Activated T-cell treated with anti-CD3 and anti-CD28 coated beads, Interleukin-2, amount 50 U/mL, for 24 hours (primary cell): ENCODE results near the gene MAJIN.
"Not testable (repeated sequence)": the region's sequence is repeated elsewhere in the genome, so short reads cannot be mapped to it uniquely, and the experiment has no call there.

ENCODE experiments used
- DNase-seq: peaks from one replicate; pipeline ENCODE4 v3.0.0-alpha.2; 2020
- H3K27ac Mint-ChIP-seq: 2 replicates; pipeline ENCODE4 v1.8.0; 2020; ENCODE audit warnings: mild to moderate bottlenecking, mixed read lengths
- H3K27me3 Mint-ChIP-seq: 2 replicates; pipeline ENCODE4 v1.8.0; 2020; ENCODE audit warnings: mixed read lengths
- H3K36me3 Mint-ChIP-seq: 2 replicates; pipeline ENCODE4 v1.8.0; 2020; ENCODE audit warnings: low read depth, mixed read lengths
- H3K4me1 Mint-ChIP-seq: 2 replicates; pipeline ENCODE4 v1.8.0; 2020; ENCODE audit warnings: low read depth, mixed read lengths
- H3K4me3 Mint-ChIP-seq: 2 replicates; pipeline ENCODE4 v1.8.0; 2020; ENCODE audit warnings: mild to moderate bottlenecking, moderate library complexity, mixed read lengths
- H3K9me3 Mint-ChIP-seq: 2 replicates; pipeline ENCODE4 v1.8.0; 2020; ENCODE audit warnings: mixed read lengths

MAJIN gene, protein sequence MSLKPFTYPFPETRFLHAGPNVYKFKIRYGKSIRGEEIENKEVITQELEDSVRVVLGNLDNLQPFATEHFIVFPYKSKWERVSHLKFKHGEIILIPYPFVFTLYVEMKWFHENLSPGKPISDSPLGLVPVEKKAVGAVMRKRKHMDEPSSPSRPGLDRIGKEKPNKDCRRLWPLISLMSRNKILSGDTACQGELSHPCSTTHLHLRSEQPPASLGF

DNA sequence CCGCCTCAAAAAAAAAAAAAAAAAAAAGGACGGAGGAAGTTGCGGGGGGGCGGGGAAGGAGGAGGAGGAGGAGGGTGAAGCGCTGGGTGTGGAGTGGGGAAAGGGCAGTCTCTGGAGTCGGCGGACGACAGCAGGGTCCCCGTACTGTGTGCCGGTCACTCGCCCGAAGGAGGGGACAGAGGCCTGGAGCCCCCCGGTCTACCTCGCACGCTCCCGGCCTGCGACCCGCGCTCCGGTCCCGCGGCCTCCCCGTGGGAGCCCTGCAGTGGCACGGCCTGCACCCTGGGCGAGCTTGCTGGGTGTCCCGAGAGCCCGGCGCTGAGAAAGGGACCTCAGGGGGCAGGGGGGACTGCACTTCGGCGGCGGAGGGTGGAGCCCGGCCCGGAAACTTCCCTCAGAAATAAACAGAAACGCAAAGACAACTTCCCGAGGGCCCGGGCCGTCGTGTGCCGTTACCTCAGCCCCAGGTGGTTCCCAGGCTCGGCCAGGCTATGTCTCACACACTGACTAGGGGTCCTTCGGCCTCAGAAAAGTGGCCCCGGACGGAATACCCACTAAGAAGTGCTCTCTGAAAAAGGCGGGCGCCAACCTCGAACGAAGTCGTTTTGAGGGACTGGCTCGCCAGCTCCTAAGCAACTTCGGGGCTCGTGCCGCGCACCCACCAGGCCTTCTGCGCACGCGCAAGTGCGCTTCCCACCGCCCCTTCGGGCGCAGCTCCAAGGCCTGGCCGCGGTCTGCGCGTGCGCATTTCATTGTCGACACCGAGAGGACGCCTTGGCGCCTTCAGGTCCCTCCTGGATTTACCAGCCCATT is at the start of gene MAJIN:
Gene MAJIN (minus strand): TSS at position 688 of the 813 bp plus-strand sequence. CDS start 12,703 bp downstream, outside the sequence.
- no peaks in the 10 kb centered on the region for H3K27me3 Mint-ChIP-seq
- peaks cover 47% of the 10 kb centered on the region for H3K4me1 Mint-ChIP-seq
- peak; percentile 90 for DNase-seq
- H3K9me3 Mint-ChIP-seq: no peaks in the 10 kb centered on the region
- H3K4me3 Mint-ChIP-seq: peak within 1 kb of the TSS; percentile 66
- peak within 1 kb of the TSS; percentile 95 for H3K27ac Mint-ChIP-seq
- peaks cover 1% of the 10 kb centered on the region for H3K36me3 Mint-ChIP-seq

DNA sequence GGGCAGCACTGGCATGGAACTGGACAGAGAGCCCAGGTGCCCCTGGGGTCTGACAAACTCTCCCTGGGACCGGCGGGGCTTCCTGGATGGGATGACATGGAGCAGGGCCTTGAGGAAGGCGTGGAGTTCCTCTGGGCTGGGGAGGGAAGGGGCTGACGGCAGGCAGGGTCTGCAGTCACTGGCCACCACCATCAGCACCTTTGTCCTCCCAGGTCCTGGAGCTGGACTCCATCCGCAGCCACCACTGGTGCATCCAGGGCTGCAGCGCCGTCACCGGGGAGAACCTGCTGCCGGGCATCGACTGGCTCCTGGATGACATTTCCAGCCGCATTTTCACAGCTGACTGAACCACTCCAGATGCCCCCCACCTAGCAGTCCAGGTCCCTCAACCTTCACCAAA is 49.6 kb upstream of the MAJIN start:
- Mint-ChIP-seq H3K36me3 (peaks cover 52% of the 10 kb centered on the region), H3K9me3 (no peaks in the 10 kb centered on the region), H3K27me3 (no peaks in the 10 kb centered on the region), H3K4me3 (no peak overlapping the region), H3K27ac (no peak overlapping the region), H3K4me1 (peaks cover 5% of the 10 kb centered on the region)
- DNase-seq: no peak

DNA sequence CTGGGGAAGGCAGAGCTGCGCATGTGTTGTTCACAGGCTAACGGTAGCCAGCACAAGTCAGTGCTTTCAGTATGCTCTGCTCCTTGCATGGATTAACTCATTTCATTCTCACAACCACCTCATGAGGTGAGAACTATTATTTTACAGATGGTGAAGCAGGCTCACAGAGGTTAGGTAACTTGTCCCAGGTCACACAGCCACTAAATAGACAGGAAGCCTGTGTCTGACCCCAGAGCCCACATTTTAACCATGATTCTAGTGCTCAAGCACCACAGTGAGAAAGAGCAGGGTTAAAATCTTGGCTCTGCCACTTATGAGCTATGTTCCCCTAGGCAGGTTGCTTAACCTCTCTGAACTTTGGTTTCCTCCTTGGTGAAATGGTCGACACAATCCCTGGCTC is 49.1 kb upstream of the MAJIN start:
- Mint-ChIP-seq H3K27me3 (no peaks in the 10 kb centered on the region), H3K36me3 (peaks cover 55% of the 10 kb centered on the region), H3K27ac (no peak overlapping the region), H3K4me3 (no peak overlapping the region), H3K4me1 (peaks cover 10% of the 10 kb centered on the region), H3K9me3 (no peaks in the 10 kb centered on the region)
- DNase-seq: no peak

DNA sequence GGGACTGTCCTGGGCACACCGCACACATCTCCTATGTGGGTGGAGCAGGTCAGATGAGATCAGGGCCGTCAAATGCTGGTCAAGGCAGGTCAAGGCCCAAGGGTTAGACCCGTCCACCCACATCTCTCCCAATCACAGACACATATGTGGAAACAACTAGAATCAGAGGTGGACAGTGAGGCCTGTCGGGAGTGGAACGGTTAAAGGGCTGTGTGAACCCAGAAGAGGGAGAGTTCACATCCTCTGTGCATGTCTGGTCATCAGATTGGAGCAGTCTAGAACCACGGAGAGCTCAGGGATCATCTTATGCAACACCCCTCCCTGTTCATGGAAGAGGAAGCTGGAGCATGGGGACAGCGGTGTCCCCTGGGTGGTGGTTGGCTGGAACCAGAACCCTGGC is 47.9 kb upstream of the MAJIN start:
- no peaks in the 10 kb centered on the region for H3K27me3 Mint-ChIP-seq
- H3K4me3 Mint-ChIP-seq: no peak overlapping the region
- peaks cover 58% of the 10 kb centered on the region for H3K36me3 Mint-ChIP-seq
- no peak overlapping the region for H3K27ac Mint-ChIP-seq
- peaks cover 19% of the 10 kb centered on the region for H3K4me1 Mint-ChIP-seq
- H3K9me3 Mint-ChIP-seq: no peaks in the 10 kb centered on the region
- DNase-seq: no peak

DNA sequence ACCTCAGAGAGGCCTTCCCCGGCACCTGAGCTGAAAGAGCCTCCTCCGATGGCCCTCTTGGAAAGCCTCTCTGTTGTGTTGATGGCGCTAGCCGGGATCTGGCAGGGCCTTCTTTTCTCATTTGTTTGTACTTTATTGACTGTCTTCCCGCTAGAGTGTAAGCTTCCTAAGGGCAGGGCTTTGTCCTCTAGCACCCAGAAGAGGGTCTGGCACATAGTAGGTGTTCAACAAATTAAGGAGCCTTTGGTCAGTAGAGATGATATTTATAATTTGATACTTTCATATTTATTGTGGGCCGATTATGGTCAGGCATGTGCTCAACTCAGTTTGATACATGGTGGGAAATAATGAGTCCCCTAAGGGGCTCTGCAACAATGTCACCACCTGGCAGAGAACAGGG is 46.0 kb upstream of the MAJIN start:
- Mint-ChIP-seq H3K27ac (peak overlapping the region; percentile 38), H3K4me3 (no peak overlapping the region), H3K9me3 (no peaks in the 10 kb centered on the region)

DNA sequence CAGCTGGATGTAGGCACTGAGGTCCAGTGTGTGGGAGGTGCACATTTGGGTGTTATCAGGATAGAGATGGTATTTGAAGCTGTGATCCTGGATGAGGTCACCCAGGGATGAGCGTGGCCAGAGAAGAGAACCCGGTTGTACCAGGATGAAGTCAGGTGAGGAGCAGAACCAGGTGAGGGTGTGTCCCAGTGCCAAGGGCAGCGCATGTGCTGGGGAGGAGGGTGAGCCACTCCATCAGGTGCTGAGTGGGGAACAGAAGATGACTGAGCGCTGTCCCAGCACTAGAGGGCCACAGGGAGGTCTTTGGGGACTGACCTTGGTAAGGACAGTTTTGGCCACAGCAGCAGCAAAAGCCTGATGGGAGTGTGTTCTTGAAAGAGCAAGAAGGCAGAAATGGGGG is 44.8 kb upstream of the MAJIN start:
- Mint-ChIP-seq H3K27ac (peak overlapping the region; percentile 8), H3K4me1 (peaks cover 31% of the 10 kb centered on the region), H3K36me3 (peaks cover 55% of the 10 kb centered on the region), H3K9me3 (no peaks in the 10 kb centered on the region), H3K4me3 (no peak overlapping the region), H3K27me3 (no peaks in the 10 kb centered on the region)
- DNase-seq: no peak

More for the DNA sequence above, 46.0 kb upstream of the MAJIN start:
- no peaks in the 10 kb centered on the region for H3K27me3 Mint-ChIP-seq
- peaks cover 29% of the 10 kb centered on the region for H3K4me1 Mint-ChIP-seq
- H3K36me3 Mint-ChIP-seq: peaks cover 62% of the 10 kb centered on the region
- DNase-seq: no peak

DNA sequence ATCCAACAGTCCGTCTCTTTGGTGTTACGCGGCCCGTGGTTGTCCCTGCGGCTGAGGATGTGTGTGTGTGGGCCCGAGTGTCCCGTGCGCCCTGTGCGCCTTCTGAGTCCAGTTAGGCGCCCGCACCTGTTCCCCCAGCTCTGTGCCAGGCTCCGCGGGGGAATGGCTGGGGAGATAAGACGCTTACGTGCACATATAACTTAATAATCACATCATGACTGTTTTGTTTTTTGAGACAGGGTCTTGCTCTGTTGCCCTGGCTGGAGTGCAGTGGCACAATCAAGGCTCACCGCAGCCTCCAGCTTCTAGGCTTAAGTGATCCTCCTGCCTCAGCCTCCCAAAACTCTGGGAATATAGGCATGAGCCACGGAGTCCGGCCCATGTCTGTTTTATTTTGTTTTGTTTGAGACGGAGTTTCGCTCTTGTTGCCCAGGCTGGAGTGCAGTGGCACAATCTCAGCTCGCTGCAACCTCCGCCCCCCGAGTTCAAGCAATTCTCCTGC is 42.9 kb upstream of the MAJIN start:
- Mint-ChIP-seq H3K4me1 (peaks cover 31% of the 10 kb centered on the region), H3K27me3 (no peaks in the 10 kb centered on the region), H3K9me3 (no peaks in the 10 kb centered on the region), H3K27ac (peak overlapping the region; percentile 96), H3K36me3 (peaks cover 41% of the 10 kb centered on the region), H3K4me3 (peak overlapping the region; percentile 89)
- DNase-seq: no peak

DNA sequence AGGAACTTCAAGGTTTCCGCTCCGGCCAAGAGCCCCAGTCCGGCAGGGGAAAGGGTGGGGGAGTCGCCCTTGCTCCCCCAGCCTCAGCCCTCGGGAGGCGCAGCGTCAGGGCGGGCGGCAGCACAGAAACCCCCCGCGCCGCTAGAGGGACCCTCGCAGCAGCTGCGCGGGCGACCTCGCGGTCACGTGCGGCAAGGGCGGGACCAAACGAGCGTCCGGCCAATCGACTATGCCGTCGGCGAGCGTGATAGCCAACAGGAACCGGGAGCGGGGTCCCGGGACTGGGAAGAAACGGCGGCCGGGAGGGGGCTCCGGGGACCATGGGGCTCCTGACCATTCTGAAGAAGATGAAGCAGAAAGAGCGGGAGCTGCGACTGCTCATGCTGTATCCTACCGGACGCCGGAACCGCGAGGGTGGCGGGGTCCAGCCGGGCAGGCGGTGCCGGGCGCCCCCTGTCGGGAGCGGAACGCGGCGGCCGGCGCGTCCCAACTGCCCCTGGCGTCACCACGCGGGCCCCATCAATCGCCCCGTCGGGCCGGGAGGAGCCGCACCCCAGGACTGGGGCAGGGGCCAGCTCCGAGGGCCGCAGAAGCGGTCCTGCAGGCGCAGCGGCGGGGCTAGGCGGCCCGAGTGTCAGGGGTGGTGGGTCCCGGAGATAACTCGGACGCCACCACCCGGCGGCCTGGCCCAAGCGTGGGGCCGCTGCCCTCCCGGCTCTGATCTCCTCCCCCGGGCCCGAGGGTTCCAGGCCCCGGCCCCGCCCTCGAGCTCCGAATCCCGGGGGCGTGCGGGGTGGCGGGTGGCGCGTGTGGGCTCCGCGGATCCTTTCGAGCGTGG is 42.2 kb upstream of the MAJIN start, which contains the start of gene ARL2:
Gene ARL2 (plus strand): TSS at position 273 of the 838 bp plus-strand sequence. CDS start 48 bp downstream, at position 321.
- H3K36me3 Mint-ChIP-seq: peaks cover 35% of the 10 kb centered on the region
- peak within 1 kb of the TSS; percentile 89 for H3K4me3 Mint-ChIP-seq
- DNase-seq: peak; percentile 93
- H3K27me3 Mint-ChIP-seq: no peaks in the 10 kb centered on the region
- no peaks in the 10 kb centered on the region for H3K9me3 Mint-ChIP-seq
- peaks cover 31% of the 10 kb centered on the region for H3K4me1 Mint-ChIP-seq
- H3K27ac Mint-ChIP-seq: peak within 1 kb of the TSS; percentile 99

DNA sequence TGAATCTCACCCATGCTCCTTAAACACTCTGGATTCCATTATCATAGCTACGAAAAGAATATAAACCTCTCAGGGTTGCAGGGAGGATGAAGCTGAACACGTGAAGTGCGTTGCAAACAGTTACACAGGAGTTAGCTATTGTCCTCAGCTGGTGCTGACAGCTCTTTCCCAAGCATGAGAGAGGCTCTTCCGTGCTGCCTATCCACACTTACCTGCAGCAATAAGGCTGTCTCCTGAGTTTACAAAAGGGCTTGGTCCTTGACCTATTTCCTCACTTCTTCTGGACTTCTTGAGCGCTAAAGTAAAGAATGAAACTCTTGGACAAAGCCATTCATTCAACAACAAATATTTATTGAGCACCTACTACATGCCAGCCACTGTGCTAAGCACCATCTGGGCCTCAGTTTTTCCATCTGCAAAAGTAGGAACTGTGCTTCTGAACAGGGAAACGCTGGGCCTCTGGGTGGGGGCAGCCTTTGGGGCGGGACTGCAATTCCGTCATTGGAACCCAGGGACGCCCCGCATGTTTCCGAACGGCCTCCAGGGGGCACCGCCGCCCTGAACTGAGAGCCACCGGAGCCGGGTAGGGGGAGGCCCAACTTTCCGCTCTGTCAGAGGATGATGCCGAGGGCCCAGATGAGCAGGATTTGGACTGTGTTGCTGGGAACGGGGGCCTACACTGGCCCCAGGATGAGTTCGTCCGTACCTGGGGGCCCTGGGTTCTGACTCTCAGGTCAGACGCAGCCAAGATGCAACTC is 41.4 kb upstream of the MAJIN start:
- peaks cover 27% of the 10 kb centered on the region for H3K36me3 Mint-ChIP-seq
- H3K27me3 Mint-ChIP-seq: no peaks in the 10 kb centered on the region
- H3K27ac Mint-ChIP-seq: peak overlapping the region; percentile 99
- H3K4me3 Mint-ChIP-seq: peak overlapping the region; percentile 89
- peaks cover 31% of the 10 kb centered on the region for H3K4me1 Mint-ChIP-seq
- peak; percentile 93 for DNase-seq
- H3K9me3 Mint-ChIP-seq: no peaks in the 10 kb centered on the region

DNA sequence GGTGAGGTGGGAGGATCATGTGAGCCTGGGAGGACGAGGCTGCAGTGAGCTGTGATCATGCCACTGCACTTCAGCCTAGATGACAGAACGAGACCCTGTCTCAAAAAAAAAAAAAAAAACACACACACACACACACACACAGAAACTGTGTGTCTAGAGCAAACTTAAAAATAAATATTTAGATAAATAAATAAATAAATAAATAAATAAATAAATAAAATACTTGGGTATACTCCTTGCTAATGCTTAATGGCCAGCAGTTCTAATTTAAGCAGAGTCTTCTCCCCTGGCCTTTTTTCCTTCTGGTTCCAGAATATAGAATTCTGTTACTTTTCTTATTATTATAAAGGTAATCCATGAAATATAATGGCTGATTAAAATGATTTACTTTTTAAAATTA is 37.0 kb upstream of the MAJIN start:
- Mint-ChIP-seq H3K9me3 (no peaks in the 10 kb centered on the region), H3K4me3 (no peak overlapping the region)

DNA sequence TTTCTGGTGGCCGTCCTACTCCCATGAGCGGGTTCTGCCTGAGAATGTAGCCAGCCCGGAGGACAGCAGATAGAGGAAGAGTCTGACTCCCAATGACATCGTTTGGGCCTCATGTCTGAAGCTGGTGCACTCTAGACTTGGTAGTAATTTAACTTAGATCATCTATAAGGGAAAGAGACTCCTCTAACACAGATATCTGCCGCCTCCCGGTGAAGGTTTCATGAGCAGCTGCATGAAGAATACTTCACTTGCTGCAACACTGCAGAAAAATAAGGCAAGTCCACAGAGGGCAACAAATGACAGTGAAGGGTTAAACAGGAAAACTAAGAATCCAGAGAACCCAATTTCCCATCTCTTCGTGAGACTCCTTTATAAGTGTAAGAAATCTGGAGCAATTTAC is 36.1 kb upstream of the MAJIN start:
- Mint-ChIP-seq H3K27ac (no peak overlapping the region), H3K4me3 (no peak overlapping the region), H3K4me1 (peaks cover 3% of the 10 kb centered on the region), H3K36me3 (no peaks in the 10 kb centered on the region), H3K27me3 (no peaks in the 10 kb centered on the region), H3K9me3 (no peaks in the 10 kb centered on the region)
- DNase-seq: no peak

More for the DNA sequence above, 37.0 kb upstream of the MAJIN start:
- Mint-ChIP-seq H3K4me1 (peaks cover 10% of the 10 kb centered on the region), H3K27me3 (no peaks in the 10 kb centered on the region), H3K27ac (no peak overlapping the region), H3K36me3 (peaks cover 2% of the 10 kb centered on the region)
- DNase-seq: no peak

DNA sequence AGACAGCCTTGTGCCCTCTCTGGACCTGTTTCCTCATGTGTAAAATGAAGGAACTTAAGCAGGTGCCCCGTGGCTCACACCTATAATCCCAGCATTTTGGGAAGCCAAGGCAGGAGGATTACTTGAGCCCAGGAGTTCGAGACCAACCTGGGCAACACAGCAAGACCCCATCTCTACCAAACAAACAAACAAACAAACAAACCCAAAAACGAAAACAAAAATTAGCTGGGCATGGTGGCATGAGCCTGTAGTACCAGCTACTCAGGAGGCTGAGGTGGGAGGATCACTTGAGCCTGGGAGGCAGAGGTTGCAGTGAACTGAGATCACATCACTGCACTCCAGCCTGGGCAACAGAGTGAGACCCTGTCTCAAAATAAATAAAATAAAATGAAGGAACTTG is 32.1 kb upstream of the MAJIN start:
- H3K27me3 Mint-ChIP-seq, H3K4me3 Mint-ChIP-seq, H3K9me3 Mint-ChIP-seq, H3K36me3 Mint-ChIP-seq, H3K4me1 Mint-ChIP-seq, H3K27ac Mint-ChIP-seq, DNase-seq: not testable (repeated sequence)

DNA sequence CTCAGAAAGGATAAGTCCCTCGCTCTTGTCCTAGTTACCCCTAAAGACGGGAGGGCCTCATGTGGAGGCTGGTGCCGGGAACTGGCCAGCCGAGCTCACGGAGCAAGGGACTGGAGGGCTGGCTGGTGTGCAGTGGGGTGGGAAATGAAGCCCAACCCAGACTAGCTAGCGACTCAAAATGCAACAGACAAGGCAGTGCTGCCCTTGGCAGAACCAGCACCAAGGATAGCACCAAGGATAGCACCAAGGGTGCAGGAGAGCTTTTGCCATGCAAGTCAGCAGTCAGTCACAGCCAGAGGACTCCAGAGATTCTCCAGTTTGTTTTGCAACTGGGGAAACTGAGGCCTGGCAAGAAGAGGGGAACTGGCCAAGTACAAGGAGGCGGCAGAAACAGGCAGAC is 31.4 kb upstream of the MAJIN start:
- Mint-ChIP-seq H3K9me3 (no peaks in the 10 kb centered on the region), H3K27ac (no peak overlapping the region), H3K4me1 (peaks cover 7% of the 10 kb centered on the region), H3K36me3 (no peaks in the 10 kb centered on the region), H3K27me3 (no peaks in the 10 kb centered on the region), H3K4me3 (no peak overlapping the region)
- no peak for DNase-seq

DNA sequence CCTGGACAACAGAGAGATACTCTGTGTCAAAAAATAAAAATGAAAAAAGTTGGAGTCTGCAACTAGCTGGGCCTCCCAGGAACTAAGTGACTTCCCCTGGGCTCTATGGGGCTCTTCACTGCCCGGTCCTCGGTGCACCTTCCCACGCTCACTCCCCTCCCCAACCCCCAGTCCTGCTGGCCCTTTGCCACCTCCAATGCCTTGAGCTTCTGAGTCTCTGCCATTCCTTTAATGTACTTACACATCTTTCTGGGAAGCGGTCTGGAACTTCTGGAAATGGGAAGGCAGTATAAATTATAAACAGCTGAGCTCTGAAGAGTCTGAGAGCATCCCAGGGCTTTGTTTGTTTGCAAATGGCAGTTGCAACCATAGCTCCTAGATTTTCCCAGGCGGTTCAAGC is 30.8 kb upstream of the MAJIN start:
- no peaks in the 10 kb centered on the region for H3K36me3 Mint-ChIP-seq
- no peak overlapping the region for H3K27ac Mint-ChIP-seq
- DNase-seq: no peak
- no peaks in the 10 kb centered on the region for H3K9me3 Mint-ChIP-seq
- H3K4me3 Mint-ChIP-seq: no peak overlapping the region
- peaks cover 10% of the 10 kb centered on the region for H3K4me1 Mint-ChIP-seq
- H3K27me3 Mint-ChIP-seq: no peaks in the 10 kb centered on the region
